ENCODE results near the gene AOAH.

The AOAH gene

DNA sequence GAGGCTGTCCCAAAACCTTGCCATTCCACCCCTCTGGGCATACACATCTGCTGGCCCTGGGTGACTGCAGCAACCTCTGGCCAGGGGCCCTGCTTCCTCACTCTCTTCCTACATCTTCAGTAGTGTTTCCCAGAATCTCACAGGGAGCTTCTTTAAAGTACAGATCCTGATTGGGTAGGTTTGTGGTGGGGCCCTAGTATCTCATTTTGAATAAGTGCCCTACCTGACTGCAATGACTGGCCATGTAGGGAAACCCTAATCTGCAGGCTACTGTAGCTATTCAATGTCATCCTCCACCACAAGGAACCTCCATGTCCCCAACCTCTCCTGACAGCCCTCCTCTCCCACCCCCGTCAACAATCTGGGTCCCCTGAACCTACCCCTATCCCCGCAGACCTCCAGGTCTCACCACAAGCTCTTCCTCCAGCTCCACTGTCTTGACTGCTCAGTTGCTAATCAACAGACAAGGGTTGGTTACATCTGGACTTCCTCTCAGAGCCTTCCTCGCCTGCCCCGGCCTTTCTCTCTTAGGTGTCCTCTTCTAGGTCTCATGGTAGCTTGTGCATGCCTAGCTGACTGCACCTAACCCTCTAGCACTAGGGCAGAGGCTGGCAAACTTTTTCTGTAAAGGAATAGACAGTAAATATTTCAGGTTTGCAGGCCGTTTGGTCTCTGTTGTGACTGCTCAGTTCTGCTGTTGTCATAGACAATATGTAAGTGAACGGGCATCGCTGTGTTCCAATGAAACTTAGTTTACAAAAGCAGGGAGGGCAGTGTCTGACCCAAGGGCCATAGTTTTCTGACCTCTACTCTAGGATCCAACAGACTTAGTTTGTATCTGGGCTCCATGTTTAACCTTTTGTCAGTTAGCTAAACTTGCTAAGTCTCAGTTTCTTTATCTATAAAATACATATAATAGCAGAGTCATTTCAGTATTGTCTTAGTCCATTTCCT lies 121.1 kb downstream of the AOAH start:
- no peak for DNase-seq (ENCODE audit: low read depth in 2 of 2, low spot score in 1 of 2)

DNA sequence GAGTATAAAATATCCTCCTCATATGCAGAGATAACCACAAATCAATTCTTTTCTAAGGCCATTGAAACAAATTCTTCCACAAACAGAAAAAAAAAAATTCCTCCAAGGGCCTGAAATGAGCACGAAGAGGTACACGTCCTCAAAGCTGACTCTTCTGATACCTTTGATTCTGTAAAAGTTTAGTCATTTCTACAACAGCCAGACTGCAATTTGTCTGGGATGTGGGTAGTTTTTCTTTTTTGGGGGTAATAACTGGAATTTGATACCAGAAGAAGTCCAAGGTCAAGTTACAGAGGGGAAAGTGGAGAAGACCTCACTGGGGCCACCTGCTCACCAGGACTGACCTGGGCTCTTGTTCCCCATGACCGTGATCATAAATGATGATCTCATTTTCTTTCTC lies 121.8 kb downstream of the AOAH start:
- no peak for DNase-seq (ENCODE audit: low read depth in 2 of 2, low spot score in 1 of 2)

DNA sequence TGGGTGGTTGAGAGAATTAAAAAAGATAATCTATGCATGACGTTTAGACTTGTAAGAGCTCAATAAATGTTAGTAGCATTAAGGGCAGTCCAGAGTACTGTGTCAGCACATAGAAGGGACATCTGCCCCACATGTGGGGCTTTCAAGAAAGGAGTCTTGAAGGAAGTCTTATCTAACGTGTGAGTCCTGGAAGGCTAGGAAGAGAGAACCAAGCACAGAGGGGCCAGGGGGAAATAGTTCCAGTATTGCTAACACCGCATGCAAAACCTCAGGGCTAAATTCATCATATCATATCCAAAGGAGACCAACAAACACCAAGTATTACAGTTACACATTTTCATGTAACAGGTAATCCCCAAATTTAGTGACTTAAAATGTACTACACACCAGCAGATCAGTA lies 122.7 kb downstream of the AOAH start:
- no peak for DNase-seq (ENCODE audit: low read depth in 2 of 2, low spot score in 1 of 2)

DNA sequence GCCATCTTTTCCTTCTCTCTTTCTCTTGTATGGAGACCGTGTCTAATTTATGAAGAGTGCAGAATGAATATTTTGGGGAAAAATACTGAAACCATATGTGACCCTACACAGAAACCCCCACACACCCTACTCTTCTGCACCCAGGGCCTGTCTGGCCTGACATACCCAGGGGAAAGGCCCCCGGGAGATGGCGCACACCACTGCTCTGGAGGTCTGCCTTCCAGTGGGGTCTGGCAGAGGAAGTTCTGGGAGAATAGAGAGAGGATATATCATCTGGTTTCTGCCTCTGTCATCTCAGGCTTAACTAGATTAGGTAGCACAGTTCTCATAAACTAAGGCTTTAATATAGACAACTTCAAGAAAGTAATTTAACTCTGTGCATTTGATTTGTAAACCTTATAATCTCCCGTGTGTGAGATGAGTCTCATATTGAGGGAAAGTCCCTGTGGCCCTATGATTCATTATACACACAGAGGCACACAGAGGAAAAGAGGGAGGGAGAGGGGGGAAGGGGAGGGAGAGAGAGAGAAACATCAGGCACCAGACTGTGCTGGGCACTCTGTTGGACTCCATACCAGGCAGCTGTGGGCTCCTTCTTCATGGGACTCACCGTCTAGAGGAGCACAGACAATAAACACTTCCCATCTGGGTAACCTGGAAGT lies 123.3 kb downstream of the AOAH start:
- DNase-seq (ENCODE audit: low read depth in 2 of 2, low spot score in 1 of 2): no peak

DNA sequence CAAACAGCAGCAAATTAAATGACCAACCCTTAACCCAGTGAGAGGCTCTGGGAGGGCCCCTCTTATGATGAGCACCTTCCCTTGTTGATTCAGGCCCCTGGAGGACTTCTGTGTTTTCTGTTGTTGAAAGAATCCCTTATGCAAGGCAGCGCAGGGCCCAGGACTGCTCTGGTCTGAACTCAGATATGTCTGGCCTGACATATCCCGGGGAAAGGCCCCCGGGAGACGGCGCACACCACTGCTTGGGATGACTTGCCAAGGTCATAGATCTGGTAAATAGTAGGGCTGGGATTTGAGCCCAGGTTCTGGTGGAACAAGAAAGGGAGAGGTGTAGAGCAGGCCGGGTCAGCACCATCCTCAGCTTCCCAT lies 124.0 kb downstream of the AOAH start:
- no peak for DNase-seq (ENCODE audit: low read depth in 2 of 2, low spot score in 1 of 2)

DNA sequence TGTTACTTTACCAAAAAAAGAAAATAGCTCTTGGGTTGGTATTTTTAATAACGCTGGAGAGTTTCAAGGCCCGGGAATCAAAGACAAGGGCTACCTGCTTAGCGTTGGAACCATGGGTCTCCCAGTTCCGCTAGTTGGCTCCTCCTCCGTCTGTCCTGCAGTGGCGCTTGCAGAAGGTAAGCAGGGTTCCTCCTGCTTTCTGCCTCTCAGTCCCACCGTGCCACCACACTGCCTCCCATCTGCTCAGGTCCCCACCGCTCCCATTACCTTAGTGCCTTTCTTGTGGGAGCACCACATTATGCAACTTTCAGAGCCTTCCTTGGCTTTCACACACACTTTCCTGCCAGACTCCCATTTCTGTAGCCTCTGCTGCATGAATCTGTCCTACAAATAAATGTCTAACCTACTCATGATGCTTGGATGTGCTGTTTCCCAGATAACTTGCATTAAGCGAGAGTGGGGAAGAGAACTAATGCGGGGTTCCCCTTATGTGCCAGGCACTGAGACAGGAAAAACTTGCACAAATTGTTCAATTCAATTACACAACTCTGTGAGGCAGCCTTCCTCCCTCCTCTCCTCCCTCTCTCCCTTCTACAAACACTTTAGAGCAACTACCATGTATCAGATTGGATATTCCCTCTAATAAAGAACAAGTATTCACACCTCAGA lies 124.5 kb downstream of the AOAH start:
- DNase-seq (ENCODE audit: low read depth in 2 of 2, low spot score in 1 of 2): no peak

DNA sequence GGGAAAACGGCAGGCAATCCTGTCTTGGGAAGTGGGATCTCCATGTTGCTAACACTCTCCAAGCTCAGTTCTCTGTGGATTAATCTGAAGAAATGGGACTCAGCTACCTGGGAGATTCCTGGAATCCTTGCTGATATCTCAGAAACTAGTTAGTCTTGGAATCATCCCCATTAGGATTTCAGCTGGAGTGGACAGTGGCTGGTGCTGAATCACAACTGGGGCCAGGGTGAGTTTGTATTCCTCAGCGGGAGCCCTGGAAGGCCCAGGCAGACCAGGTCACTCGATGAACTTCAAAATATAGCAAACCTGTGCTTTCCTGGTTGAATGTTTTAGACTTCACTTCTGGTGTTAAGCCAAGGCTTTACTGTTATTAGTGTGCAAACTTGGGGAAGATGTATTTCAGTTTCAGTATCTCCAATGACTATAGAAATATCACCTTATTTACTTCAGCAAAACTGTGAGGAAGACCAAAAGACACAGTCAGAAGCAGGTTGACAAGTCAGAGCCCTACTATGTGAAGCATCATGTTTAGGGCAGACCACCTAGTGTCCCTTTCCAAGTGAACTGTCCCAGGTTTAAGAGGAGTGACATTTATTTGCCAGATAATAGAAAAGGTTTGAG lies 126.1 kb downstream of the AOAH start:
- DNase-seq (ENCODE audit: low read depth in 2 of 2, low spot score in 1 of 2): no peak

DNA sequence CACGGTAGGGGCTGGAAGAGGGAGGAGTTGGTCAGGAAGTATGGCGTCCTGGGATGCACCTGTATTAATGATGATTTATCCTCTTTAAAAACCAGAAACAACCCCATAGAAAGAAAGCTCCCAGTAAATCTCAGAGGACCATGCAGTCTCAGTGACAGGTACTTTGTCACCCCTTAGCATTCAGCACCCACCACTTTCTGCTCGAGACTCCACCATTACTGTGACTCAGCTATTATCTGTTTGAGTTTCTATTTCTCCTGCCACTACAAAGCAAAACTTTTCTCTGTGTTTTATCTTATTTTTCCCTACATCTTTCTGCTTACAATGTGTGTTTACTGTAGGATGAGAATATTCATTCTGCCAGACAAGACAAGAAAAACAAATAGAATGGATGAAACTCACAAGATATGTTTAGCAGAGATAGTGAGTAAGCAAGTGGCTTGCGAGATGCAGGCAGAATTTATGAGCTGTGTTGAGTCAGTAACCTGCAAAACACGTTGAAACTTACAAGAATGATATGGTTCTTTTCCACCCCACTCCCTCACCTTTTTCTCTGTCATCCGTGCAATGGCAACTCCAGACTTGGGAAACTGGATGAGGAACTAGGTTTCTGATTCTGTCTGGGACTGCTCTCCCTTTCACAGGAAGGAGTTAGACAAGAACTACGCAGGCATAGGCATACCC lies 127.1 kb downstream of the AOAH start:
- DNase-seq (ENCODE audit: low read depth in 2 of 2, low spot score in 1 of 2): no peak

DNA sequence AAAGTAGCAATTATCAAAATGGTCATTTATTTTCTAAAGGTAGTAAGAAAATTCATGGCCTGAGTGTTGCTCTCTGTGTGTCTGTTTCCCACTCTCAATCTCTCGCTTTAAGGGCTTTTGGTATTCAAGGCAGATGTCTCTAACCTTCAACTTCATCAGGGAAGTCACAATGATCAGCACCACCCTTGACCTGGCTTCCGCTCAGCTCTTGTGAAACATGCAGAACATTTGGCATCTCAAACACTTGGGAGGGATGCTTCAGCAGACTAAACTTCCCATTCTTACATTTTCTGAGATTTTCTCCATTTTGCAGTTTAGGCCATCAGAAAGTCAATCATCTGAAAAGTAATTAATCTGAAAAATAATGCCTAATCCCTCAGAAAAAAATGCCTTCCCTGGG lies 129.8 kb downstream of the AOAH start:
- no peak for DNase-seq (ENCODE audit: low read depth in 2 of 2, low spot score in 1 of 2)

DNA sequence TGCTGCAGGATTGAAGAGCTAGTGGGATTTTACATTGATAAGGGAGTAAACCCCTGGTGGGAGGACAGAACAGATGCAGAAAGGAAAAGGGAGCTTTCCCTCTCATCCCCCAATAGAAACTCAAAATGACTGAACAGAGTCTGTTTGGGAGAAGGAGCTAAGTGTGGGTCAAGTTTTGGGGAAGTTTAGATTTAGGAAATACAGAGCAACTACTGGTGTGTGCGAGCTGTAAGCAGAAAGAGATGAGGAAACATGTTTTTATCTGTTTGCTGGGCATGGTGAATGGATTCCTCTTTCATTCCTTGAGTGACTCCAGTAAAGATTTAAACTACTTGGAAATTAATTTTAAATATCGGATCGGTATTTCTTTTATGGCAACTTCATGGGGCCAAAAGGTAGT lies 132.7 kb downstream of the AOAH start:
- no peak for DNase-seq (ENCODE audit: low read depth in 2 of 2, low spot score in 1 of 2)

DNA sequence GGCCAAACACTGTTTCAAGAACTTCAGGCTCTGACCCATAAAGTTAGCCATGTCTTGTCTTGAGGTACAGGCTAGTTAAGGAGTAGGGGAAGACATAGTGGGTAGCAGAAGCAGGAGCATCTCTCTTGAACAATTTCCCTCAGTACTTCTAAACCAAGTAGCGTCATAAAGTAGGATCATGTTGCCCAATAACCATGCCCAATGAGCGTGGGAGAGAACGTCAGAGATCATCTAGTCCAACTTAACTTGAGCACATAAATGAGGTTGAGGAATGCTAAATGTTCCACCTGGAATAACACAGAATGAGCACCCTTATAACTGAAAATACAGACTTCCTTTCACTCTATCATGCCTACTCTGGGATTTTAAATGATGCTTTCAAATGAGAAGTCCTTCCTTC lies 134.9 kb downstream of the AOAH start:
- DNase-seq (ENCODE audit: low read depth in 2 of 2, low spot score in 1 of 2): no peak

DNA sequence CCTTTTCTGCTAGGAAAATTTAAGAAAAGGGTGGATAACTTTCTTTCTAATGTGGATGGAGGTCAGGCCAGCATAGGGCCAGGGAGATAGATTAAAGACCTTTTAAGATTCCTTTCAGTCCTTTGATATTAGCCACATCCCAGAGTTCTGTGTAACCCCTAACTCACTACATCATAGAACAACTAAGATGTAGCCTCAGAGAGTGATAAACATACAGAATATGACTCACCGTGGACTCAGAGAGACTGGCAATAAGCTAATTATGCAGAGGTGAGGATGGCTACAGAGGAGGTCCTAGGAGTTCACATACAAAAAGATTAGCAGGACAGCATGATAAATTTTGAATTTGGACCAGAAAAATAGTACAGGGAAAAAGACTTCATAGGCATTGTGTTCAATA lies 141.0 kb downstream of the AOAH start:
- no peak for DNase-seq (ENCODE audit: low read depth in 2 of 2, low spot score in 1 of 2)

DNA sequence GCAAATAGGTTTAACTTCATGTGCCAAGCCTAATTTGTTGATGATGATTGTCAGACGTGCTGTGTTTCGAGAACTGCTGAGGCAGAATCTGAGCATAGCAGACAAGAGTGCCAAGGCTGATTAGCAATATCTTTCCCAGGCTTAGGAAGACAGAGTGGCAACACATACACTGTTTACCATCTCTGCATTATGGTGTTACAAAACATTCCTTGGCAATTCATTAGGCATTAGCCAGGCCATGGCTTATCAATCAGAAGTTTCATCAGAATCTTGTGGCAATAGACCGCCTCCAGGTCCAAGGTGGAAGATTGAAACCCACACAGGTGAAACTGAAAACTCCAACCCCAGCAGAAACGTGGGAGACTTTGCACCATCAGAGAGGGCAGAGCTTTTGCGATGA lies 148.5 kb downstream of the AOAH start:
- DNase-seq (ENCODE audit: low read depth in 2 of 2, low spot score in 1 of 2): no peak

DNA sequence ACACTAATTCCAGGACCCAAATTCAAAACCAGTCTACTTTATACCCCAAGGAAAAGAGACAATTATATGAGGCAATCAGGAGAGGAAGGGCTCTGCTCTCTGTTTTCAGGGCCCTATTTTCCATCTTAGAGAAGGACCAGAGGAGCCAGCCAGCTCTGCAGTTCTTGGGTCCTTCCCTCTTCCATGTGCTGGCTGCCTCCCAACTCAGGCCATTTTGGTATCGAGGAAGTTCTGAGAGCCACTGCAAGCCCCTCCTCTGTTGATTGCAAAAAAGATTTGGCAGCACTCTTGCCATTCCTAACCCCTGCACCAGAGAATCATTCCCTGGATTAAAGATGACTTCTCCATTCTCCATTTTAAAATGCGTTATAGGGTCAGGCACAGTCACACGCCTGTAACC lies 151.2 kb downstream of the AOAH start:
- DNase-seq (ENCODE audit: low read depth in 2 of 2, low spot score in 1 of 2): no peak

DNA sequence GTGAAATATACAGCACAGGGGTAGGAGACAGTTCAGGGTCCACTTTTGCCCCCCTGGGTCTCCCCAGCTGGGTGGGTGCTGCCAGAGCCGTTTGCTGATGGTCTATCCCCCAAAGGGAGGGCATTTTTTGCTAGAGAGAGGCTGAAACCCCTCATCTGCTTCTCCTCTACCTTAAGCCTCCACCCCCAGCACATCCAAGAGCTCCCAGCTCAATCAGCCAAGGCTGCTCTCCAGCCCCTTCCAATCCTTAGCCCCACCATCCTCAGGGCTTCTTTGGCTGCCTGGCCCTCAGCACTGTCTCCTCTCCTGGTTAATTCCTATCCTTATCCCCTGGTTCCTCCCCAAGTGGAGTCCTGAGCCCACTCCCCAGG lies 153.1 kb downstream of the AOAH start:
- DNase-seq (ENCODE audit: low read depth in 2 of 2, low spot score in 1 of 2): no peak

DNA sequence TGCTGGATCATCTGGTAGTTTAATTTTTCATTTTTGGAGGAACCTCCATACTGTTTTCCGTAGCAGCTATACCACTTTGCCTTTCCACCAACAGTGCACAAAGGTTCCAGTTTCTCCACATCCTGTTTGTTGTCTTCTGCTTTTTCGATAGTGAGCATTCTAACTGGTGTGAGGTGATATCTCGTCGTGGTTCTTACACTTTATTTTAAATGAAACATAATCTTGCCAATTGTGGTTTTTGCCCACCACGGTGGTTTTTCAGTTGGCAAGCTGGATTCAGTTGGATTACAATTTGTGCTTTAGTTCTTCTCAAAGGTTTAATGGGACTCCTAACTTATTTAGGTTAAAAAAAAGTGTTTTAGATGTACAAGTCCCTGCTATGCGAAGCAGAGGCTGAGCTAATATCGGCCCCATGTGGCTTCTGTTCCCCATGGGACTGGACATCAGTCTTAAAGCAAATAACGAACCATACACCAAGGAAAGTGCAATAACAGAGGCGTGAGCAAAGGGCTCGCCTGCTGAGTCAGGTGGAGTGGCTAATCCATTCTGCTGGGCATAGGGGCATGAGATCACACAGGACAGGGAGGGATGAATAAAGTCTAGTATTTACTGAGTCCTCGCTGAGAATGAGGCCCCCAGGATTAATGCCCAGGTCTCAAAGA lies 153.6 kb downstream of the AOAH start:
- no peak for DNase-seq (ENCODE audit: low read depth in 2 of 2, low spot score in 1 of 2)

DNA sequence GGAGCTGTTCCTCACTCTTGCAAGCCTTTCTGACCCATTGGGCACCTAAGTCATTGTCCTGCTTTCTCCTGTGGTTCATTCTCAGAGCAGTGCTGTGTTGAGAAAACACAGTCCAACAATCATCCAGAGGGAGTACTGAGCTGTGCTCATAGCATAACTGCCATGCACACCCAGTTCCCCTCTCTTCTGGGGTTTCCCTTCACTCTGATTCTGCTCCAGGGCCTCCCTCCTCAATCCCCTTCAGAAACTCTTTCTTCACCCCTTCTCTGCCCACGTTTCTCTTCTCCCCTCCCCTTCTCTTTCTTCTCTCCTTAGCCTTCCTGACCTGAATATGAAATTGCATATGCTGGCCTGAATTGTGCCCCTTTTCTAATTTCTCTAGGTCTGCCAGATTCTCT lies 155.8 kb downstream of the AOAH start:
- DNase-seq (ENCODE audit: low read depth in 2 of 2, low spot score in 1 of 2): no peak

DNA sequence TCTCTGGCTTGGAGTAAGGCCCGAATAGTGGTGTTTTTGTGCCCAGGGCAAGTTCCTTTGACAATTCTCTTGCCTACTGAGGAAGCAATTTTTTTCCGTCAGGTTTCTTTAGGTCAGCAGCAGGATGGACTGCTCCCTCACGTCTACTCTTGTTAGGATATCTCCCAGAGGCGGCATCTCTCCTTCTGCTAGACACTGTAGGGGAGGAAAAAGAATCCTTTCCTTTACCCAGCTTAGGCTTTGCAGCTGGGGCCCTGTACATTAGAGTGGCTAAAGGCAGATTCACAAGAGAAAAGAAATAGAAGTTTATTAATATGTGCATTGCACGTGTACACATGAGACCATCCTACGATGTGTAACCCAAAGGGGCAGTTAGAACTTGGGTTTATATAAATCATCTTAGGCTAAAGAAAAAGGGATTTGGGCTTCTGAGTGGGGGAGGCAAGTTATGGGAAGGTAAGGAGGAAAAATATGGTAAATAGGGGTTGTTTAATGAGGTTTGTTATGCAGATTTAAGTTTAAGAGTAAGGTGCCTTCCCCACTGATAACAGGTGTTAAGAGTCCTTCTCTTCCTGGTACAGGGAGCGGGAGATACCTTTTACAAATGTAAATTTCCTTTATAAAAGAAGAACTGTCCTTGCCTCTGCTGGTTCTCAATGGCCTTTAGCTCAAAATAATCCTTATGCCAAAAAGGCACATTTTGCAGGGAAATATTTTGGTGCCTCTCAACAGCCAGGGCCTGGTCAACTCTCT lies 156.4 kb downstream of the AOAH start:
- no peak for DNase-seq (ENCODE audit: low read depth in 2 of 2, low spot score in 1 of 2)

DNA sequence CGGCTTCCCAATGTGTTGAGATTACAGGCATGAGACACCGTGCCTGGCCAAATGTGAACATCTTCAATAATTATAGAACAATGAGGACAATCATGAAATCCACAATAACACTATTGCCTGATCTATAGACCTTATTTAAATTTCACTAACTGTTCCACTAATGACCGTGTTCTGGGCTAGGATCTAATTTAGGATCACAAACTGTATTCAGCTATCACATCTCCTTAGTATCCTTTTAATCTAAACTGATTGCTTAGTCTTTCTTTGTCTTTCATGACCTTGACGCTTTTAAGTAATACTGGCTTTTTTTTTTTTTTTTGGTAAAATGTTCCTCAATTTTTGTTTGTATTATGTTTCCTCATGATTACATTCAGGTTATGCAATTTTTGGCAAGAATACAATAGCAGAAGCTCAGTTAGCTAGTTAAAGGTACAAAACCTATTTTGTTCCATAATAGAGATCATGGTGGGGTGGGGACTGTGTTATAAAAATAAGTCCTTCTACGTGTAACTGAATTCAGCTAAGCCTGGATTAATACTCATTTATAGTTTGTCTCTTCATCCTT lies 158.4 kb downstream of the AOAH start:
- DNase-seq (ENCODE audit: low read depth in 2 of 2, low spot score in 1 of 2): no peak

DNA sequence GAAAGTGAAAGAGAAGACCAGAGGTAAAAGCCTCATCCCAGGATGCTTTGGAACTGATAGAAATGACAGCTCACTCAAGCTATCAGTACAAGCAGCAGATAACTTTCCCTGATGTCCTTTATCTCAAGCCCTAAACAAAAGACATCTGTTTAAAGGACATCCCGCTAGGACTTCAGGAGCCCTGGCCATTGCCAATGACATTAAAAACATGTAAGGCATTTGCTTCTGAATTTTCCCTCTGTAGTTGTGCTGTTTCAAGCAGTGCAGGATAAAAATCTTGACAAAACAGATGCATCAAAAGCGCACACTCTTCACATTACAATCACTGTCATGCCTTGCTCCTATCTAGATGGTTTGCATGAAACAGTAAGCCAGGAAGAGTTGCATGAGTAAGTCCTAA lies 159.8 kb downstream of the AOAH start:
- DNase-seq (ENCODE audit: low read depth in 2 of 2, low spot score in 1 of 2): no peak
